HG02798 (cell line): ENCODE measurements around the gene SYNJ1.
"Not testable (repeated sequence)": the region's sequence is repeated elsewhere in the genome, so short reads cannot be mapped to it uniquely, and the experiment has no call there.

ENCODE experiments used
- ATAC-seq: cut with Tn5 transposase; IDR thresholded peaks from one replicate; pipeline ENCODE4 v1.9.1; 2021; ENCODE audit warnings: mild to moderate bottlenecking; ENCODE audit not compliant: unreplicated experiment, poor library complexity

SYNJ1 gene, protein sequence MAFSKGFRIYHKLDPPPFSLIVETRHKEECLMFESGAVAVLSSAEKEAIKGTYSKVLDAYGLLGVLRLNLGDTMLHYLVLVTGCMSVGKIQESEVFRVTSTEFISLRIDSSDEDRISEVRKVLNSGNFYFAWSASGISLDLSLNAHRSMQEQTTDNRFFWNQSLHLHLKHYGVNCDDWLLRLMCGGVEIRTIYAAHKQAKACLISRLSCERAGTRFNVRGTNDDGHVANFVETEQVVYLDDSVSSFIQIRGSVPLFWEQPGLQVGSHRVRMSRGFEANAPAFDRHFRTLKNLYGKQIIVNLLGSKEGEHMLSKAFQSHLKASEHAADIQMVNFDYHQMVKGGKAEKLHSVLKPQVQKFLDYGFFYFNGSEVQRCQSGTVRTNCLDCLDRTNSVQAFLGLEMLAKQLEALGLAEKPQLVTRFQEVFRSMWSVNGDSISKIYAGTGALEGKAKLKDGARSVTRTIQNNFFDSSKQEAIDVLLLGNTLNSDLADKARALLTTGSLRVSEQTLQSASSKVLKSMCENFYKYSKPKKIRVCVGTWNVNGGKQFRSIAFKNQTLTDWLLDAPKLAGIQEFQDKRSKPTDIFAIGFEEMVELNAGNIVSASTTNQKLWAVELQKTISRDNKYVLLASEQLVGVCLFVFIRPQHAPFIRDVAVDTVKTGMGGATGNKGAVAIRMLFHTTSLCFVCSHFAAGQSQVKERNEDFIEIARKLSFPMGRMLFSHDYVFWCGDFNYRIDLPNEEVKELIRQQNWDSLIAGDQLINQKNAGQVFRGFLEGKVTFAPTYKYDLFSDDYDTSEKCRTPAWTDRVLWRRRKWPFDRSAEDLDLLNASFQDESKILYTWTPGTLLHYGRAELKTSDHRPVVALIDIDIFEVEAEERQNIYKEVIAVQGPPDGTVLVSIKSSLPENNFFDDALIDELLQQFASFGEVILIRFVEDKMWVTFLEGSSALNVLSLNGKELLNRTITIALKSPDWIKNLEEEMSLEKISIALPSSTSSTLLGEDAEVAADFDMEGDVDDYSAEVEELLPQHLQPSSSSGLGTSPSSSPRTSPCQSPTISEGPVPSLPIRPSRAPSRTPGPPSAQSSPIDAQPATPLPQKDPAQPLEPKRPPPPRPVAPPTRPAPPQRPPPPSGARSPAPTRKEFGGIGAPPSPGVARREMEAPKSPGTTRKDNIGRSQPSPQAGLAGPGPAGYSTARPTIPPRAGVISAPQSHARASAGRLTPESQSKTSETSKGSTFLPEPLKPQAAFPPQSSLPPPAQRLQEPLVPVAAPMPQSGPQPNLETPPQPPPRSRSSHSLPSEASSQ (N-terminal part only)

DNA sequence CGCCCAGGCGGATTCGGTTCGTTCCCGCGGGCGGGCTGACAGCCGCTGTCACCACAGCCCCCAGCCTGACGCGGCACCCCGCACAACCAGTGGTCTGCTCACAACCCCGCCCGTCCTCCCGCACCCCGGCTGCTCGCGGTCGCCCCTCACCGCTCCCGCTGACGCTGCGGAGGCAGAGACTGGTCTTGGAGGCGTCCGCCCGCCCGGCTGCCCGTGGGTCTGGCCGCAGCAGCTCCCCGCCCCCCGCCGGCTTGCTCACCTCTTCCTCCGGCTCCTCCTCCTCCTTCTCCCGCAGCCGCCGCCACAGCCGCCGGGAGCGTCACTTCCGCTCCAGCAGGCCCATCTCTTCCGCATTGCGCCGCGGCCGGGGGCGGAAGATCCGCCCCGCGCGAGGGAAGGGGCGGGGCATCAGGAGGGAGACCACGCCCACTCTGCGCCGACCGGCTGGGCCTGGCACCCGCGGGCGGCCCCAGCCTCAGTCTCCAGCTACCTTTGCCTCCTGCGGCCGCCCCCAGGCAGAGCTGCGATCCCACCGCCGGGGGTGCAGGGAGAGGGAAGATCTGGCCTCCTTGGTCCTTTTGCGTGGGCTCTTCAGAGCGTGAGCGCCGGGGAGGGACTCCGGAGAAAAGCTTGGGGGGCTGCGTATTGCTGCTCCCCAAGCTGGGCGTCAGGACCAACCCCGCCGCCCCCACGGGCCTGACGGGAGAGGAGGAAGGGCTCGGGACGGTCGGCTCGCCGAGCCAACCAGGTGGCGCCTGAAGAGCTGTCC is at the start of gene SYNJ1:
Gene SYNJ1, minus strand, starts transcription at position 327 of the 769 bp plus-strand sequence. CDS start 1,118 bp downstream, outside the sequence.
- ATAC-seq, result peak; percentile 94

GRCh38 chr21:32777269-32777668 is 49.5 kb upstream of the SYNJ1 start:
- no peak for ATAC-seq

GRCh38 chr21:32776743-32777142 is 48.9 kb upstream of the SYNJ1 start:
- no peak for ATAC-seq

DNA sequence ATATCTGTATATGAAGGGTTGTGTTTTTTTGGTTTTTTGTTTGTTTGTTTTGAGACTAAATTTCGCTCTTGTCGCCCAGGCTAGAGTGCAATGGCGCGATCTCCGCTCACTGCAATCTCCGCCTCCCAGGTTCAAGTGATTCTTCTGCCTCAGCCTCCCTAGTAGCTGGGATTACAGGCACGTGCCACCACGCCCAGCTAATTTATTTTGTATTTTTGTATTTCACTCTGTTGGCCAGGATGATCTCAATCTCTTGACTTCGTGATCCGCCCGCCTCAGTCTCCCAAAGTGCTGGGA is 45.2 kb upstream of the SYNJ1 start:
- ATAC-seq, result not testable (repeated sequence)

DNA sequence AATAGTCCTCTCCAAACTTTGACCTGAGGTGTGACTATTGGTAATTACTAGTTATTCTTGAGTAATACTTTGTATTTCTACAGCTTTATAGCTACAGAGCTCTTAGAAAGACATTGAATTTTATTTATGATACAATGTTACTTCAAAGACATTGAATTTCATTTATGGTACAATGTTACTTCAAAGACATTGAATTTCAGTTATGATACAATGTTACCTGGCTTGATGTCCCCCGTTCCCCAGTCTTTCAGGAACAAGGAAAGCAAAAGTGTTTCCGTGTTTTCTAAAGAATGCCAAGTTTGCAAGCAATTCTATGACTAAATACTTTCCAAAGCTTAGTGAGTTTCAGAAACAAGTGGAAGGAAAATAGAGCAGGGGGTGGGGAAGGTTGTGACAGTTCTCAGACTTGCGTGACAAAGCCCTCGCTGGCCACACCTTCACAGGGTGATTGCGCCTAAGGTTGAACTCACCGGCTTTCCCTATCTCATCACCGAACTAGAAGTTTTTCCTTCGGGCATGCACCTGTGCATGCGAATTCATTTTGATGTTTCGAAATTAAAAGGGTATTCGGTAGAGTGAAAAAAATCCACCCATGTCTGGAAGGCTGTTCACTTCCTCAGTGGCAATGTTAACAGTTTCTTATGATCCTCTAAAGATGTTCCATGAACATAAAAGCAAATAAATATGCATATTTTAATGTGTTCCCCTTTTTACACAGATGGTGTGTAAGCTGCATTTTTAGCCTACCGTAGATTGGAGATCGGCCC is 44.7 kb upstream of the SYNJ1 start:
- no peak for ATAC-seq

DNA sequence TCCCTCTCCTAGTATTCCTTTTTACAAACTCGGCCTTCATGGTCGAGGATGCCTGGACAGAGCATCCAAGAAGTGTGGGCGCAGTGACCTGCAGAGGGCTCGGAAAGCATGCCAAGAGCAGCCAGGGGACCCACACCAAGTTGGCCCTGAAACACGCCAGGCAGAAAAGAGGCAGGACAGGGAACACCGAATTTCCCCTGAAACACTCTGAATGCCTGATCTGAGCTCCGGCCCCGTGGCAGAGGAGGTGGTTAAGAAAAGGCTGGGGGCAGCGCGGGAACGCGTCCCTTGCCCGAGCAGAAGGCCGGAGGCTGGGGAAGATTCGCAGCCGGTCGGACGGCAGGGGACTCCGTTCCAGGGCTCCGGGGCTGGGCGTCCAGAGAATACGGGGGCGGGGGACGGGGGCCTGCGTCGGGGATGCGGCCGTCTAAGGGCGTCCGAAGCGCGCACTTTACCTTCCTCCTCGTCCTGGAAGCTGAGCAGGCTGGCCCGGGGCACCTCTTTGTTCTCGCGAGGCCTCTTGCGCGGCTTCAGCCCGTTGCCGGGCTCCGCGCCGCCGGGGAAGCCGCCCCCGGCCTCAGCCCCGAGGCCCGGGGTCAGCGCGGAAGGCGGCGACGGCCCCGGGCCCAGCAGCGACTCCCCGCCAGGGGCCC is 43.2 kb upstream of the SYNJ1 start:
- peak; percentile 45 for ATAC-seq

DNA sequence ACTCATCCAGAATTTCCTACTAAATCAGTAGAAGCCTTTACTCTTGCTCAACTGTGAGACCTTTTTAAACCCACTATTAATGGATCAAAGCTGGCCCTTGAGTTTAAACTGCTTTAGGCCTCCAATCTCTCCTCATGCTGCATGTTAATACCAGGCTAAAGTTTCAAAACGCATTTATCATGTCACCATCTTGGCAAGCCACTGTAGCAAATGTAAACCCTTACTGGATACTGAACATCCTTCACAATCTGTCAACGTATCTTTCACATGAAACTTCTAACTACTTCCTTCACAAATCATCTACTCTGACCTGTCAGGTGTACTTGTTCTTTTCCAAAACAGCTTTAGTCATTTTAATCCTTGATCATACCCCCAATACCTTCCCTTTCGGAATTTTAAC is 40.7 kb upstream of the SYNJ1 start:
- no peak for ATAC-seq

DNA sequence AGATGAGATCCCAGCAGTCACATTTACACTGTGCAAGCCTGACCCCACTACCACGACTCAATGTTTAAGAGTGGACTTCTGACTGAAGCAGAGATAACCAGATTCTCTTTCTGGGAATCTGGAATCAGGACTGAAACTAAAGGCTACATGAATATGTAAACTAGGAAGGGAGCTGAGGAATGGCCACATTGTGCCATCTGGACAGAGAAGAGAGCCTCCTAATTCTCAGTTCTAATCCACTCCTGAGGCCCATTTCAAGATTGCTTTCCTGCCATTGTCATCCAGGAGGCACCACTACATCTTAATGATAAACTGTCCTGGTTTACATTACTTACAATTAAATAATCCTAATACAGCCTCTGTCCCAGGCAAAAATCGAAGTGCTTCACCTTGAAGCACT is 37.2 kb upstream of the SYNJ1 start:
- no peak for ATAC-seq

GRCh38 chr21:32764186-32764585 is 36.4 kb upstream of the SYNJ1 start:
- ATAC-seq, result no peak

- no peak for ATAC-seq
These were observed 30.0 kb upstream of the SYNJ1 start for GRCh38 chr21:32757804-32758203.

GRCh38 chr21:32756096-32756495 is 28.3 kb upstream of the SYNJ1 start:
- no peak for ATAC-seq

- no peak for ATAC-seq
These were observed 26.2 kb upstream of the SYNJ1 start for GRCh38 chr21:32753818-32754585.

- no peak for ATAC-seq
These were observed 22.6 kb upstream of the SYNJ1 start for GRCh38 chr21:32750405-32750804.

DNA sequence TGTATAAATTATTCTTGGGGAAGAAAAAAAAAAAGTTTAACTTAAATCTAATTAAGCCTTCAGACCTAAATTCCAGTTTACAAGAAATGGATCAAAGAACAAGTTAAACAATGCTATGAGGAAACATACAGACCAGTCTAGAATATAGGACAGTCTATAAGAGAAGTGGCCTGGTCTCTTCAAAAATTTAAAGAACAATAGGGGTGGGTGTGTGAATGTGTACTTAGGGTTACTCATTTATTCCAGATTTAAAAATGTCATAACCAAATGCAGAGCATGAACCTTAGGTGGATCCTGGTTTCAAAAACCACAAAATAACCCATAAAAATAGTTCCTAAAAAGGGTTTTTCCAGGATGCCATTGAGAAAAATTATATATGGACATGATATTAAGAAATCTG is 21.8 kb upstream of the SYNJ1 start:
- ATAC-seq, result no peak

DNA sequence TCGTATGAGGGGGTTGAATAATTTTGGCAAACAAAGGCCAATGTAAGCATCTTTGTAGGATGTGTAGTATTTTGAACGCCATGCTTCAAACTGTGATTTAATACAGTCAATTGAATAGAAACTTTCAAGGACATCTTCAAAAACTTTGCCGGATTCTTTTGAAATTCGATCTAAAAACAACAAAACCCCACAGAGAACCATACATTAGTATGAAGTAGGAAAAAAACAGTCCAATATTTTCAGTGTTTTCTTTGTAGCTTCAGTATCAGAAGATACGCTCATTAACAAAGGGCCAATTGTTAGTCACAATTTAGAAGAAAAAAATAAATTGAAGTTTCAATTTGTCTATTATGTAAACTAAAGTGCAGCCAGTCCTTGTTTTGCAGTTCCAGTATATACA is 20.7 kb upstream of the SYNJ1 start:
- no peak for ATAC-seq

DNA sequence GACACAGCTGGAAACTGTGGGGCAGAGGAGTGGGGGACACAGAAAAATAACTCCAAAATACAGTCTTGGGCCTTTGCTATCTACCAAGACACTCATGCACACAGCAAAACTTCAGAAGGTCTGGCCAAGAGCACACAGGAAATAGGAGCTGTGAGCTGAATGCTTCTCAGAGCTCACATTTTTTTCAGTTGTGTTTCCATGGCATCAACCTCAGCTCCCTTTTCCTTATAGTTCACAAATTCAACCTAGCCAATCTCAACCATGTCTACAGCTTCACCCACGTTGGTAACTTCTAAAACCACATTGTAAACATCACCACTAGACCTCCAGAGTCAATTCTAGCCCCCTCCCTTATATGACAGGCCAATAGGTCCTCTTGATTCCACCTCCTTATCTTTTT is 19.6 kb upstream of the SYNJ1 start:
- ATAC-seq, result no peak

DNA sequence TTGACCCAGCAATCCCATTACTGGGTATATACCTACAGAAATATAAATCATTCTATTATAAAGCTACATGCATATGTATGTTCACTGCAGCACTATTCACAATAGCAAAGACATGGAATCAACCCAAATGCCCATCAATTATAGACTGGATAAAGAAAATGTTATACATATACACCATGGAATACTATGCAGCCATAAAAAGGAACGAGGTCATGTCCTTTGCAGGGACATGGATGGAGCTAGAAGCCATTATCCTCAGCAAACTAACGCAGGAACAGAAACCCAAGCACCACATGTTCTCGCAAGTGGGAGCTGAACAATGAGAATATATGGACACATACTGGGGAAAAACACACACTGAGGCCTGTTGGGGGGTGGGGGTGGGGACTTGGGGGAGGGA is 18.9 kb upstream of the SYNJ1 start:
- not testable (repeated sequence) for ATAC-seq

DNA sequence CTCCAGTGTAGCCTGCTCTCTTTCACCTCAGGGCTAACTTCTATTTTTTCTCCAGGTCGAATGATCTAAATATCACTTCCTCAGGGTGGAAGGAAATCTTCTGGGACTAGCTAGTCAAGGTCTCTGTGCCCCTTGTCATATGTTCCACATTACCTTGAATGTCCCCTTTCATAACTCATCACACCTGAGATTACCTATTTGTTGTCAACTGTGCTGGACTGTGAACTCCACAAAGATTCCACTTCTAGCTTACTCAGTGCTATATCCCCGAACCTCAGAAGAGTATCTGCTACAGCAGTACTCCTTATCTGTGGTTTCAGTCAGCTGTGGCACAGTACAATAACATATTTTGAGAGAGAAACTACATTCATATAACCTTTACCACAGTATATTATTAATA is 14.6 kb upstream of the SYNJ1 start:
- no peak for ATAC-seq
